Type B pancreatic cell (in vitro differentiated cells): ENCODE measurements around the gene MEI1. TPM values are rescaled to one million over a fixed set of nuclear protein-coding genes. Genes with fewer than 3 reads are reported as not detected.
A peak's percentile ranks its signal among the peaks of the same experiment; 100 is the strongest.

ENCODE experiments used
- DNase-seq: peaks from one replicate; pipeline ENCODE4 v3.0.0; 2021; ENCODE audit warnings: mixed read lengths; ENCODE audit not compliant: unreplicated experiment; ENCODE audit errors: extremely low spot score
- H3K27ac Mint-ChIP-seq: 2 replicates; pipeline ENCODE4 v1.8.0; 2021; ENCODE audit warnings: mild to moderate bottlenecking, mixed read lengths
- H3K27me3 Mint-ChIP-seq: 2 replicates; pipeline ENCODE4 v1.8.0; 2021; ENCODE audit warnings: mixed read lengths
- H3K36me3 Mint-ChIP-seq: 2 replicates; pipeline ENCODE4 v1.8.0; 2021; ENCODE audit warnings: mixed read lengths
- H3K4me1 Mint-ChIP-seq: one replicate; pipeline ENCODE4 v1.8.0; 2021; ENCODE audit warnings: mixed read lengths; ENCODE audit not compliant: unreplicated experiment
- H3K4me3 Mint-ChIP-seq: 2 replicates; pipeline ENCODE4 v1.8.0; 2021; ENCODE audit warnings: mild to moderate bottlenecking, mixed read lengths
- H3K9me3 Mint-ChIP-seq: 2 replicates; pipeline ENCODE4 v1.8.0; 2021; ENCODE audit warnings: mixed read lengths
- total RNA-seq: library from RNA; stranded (reverse); gene quantifications from 2 replicates; pipeline ENCODE4 v1.2.1, GENCODE V29; 2021; ENCODE audit warnings: low replicate concordance
- TF ChIP-seq, protein P1 (sequence below): fragments of 200-600 bp; sonication (generic); conservative IDR thresholded peaks from 2 replicates; pipeline ENCODE4 v1.5.0; 2021; ENCODE audit warnings: antibody characterized with exemption, mild to moderate bottlenecking

The MEI1 gene
- total RNA-seq, 1 donor from 2014 or later, result 1.2 TPM

DNA sequence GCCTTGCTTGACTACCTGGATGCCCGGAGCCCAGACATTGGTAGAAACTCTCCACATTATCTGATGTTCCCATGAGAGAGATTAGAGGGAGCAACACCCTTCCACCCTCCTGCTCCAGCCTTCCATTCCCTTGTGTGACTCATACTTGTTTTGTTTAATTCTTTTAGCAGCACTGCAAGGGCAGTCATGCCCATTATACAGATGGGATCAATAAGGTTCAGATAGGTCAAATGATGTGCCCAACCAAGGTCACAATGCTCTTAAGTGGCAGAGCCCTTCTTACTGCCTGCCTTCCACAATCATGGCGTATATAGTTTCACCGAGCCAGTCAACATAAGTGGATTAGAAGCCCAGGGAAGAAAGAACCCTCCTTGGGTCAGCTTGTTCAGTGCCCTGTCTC lies 94.6 kb downstream of the MEI1 start:
- Mint-ChIP-seq H3K36me3 (no peaks in the 10 kb centered on the region), H3K27me3 (peaks cover 7% of the 10 kb centered on the region), H3K9me3 (no peaks in the 10 kb centered on the region), H3K4me3 (no peak overlapping the region), H3K27ac (no peak overlapping the region), H3K4me1 (no peaks in the 10 kb centered on the region)
- no peak for DNase-seq
- TF ChIP-seq, protein P1, sequence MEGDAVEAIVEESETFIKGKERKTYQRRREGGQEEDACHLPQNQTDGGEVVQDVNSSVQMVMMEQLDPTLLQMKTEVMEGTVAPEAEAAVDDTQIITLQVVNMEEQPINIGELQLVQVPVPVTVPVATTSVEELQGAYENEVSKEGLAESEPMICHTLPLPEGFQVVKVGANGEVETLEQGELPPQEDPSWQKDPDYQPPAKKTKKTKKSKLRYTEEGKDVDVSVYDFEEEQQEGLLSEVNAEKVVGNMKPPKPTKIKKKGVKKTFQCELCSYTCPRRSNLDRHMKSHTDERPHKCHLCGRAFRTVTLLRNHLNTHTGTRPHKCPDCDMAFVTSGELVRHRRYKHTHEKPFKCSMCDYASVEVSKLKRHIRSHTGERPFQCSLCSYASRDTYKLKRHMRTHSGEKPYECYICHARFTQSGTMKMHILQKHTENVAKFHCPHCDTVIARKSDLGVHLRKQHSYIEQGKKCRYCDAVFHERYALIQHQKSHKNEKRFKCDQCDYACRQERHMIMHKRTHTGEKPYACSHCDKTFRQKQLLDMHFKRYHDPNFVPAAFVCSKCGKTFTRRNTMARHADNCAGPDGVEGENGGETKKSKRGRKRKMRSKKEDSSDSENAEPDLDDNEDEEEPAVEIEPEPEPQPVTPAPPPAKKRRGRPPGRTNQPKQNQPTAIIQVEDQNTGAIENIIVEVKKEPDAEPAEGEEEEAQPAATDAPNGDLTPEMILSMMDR, result no peak

DNA sequence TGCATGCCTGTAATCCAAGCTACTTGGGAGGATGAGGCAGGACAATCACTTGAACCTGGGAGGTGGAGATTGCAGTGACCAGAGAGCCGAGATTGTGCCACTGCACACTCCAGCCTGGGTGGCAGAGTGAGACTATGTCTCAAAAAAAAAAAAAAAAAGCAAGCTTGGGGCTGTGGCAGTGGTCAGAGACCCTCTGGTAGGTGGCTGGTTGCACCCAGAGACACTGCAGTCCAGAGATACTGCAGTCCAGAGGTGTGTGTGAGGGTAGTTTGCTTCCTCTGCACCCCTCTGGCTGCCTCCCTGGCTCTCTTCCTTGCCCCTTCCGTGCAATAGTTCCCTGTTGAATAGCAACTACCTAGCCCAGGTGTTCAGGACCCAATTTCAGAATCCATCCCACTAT lies 99.4 kb downstream of the MEI1 start:
- DNase-seq, result no peak
- peak overlapping the region; percentile 97 for H3K4me3 Mint-ChIP-seq
- no peak overlapping the region for H3K27ac Mint-ChIP-seq
- H3K36me3 Mint-ChIP-seq, result no peaks in the 10 kb centered on the region
- H3K4me1 Mint-ChIP-seq, result peaks cover 6% of the 10 kb centered on the region
- TF ChIP-seq, protein P1, result no peak
- H3K27me3 Mint-ChIP-seq, result no peaks in the 10 kb centered on the region
- no peaks in the 10 kb centered on the region for H3K9me3 Mint-ChIP-seq

DNA sequence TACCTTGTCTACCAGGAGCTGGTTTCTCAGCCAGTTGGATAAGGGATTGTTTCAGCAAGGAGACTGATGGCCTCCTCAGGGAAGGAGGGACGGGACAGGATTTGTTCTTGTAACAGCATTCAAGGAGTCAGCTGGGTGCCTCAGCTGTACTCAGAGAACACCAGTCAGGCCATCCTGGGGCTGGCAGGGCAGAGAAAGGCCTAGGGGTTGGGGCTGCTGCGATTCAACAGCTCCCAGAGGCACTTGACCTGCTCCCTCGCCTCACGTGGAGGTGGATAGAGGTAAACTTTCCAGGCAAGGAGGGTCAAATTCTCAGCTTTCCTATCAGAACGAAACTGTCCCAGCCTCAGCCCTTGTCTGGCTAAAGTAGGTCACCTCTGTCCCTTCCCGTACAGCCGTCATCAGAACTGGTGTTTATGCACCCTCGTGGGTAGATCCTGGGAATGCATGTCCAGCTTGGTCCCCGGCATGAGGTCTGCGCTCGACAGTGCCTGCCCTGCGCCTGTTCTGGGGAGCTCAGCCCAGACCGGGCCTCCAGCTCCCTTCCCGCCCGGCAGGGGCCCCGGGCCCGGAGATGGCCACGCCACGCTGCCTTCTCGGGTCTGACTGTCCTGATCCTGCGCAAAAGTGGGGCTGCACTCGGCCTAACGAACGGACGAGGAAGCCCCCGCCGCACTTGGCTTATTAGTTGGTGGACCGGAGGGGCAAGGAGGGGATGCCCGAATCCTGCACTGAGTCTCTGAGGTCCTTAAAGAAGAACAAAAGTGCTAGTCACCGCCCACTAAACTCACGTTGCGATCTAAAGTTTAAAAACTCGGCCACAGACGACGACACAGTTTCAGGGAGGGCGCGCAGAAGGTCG lies 100.4 kb downstream of the MEI1 start:
- Mint-ChIP-seq H3K27ac (peak overlapping the region; percentile 93), H3K9me3 (no peaks in the 10 kb centered on the region), H3K27me3 (no peaks in the 10 kb centered on the region), H3K4me3 (peak overlapping the region; percentile 97), H3K4me1 (peaks cover 11% of the 10 kb centered on the region), H3K36me3 (no peaks in the 10 kb centered on the region)
- TF ChIP-seq, protein P1, result no peak
- no peak for DNase-seq

DNA sequence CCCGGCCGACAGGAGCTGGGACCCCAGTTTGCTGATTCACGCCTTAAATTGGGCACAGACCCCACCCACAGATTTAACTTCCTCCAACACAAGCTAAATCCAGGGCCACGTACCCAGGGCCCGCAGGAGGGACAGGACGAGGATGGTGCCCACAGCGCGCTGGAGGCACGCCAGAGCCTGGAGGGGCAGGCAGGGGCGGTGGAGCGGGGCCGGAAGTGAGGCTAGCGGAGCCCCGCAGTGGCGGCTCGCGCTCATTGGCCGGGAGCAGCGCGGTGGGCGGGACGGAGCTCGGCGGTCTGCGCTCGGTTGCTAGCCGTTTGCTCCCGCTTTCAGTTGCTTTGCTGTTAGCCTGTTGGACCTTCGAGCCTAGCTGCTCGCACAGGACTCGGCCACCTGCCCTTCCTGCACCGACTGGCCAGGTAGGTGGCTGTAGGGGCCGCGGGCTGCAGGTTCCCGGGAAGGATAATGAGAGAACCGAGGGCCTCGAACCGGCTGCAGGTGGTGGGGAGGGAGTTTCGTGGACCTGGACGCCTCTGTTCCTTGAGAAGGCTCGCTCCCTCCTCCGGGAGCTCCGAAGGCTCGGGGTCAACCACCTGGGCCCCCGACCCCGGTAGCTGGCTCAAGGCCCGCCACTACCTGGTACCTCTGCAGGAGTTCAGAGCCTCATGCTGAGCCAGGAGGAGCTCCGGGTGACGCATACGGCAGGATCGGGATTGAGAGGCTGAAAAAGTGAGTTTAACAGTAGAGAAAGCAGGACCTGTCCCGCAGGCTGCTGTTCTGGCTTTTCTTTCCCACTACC lies 101.2 kb downstream of the MEI1 start, which contains the start of gene CCDC134:
Gene CCDC134, plus strand, starts transcription at position 332 of the 799 bp plus-strand sequence. CDS start 8,212 bp downstream, outside the sequence.
- Mint-ChIP-seq H3K4me3 (peak within 1 kb of the TSS; percentile 97), H3K27me3 (no peaks in the 10 kb centered on the region), H3K4me1 (peaks cover 11% of the 10 kb centered on the region), H3K27ac (peak within 1 kb of the TSS; percentile 93), H3K9me3 (no peaks in the 10 kb centered on the region), H3K36me3 (no peaks in the 10 kb centered on the region)
- DNase-seq, result peak; percentile 93
- TF ChIP-seq, protein P1, result no peak

DNA sequence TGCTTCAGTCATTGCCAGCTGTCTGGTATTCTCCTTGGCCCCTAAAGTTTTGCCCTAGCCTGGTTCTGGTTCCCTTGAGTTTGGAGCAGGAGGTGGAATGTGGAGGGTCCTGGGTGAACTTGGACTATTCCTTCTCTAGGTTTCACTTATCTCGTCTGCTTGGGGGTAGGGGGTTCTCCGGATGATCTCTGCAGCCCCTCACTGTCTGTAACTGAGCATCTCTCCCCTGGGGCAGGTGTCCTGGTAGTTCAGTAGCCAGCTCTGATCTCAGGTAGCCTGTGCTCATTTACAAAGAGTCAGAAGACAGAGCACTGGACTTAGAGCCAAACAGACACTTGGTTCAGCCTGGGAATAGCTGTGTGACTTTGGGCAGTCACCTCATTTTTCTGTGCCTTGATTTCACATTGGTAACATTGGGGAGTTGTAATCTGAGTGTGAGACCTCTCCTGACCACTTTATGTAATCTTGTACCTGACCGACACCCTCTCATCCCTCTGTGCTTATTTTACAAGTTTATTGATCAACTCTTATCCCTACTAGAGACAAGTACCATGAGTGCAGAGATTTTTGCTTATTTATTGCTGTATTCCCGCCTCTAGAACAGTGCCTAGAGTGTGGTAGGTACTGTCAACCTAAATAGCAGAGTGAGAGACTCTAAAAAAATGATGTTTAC lies 102.0 kb downstream of the MEI1 start:
- TF ChIP-seq, protein P1, result no peak
- H3K36me3 Mint-ChIP-seq, result no peaks in the 10 kb centered on the region
- peak overlapping the region; percentile 93 for H3K27ac Mint-ChIP-seq
- no peaks in the 10 kb centered on the region for H3K27me3 Mint-ChIP-seq
- peaks cover 11% of the 10 kb centered on the region for H3K4me1 Mint-ChIP-seq
- no peaks in the 10 kb centered on the region for H3K9me3 Mint-ChIP-seq
- H3K4me3 Mint-ChIP-seq, result peak overlapping the region; percentile 97
- no peak for DNase-seq
